NOMO-1 (cell line): ENCODE data around the gene GGTA1.
"Not testable (repeated sequence)": the region's sequence is repeated elsewhere in the genome, so short reads cannot be mapped to it uniquely, and the experiment has no call there.

Experiments
- DNase-seq, 2 experiments: peaks; one replicate each; lab custom pipeline; 2025; ENCODE audit not compliant: unreplicated experiment in 2 of 2; lab: John Stamatoyannopoulos, UW

Gene GGTA1

DNA sequence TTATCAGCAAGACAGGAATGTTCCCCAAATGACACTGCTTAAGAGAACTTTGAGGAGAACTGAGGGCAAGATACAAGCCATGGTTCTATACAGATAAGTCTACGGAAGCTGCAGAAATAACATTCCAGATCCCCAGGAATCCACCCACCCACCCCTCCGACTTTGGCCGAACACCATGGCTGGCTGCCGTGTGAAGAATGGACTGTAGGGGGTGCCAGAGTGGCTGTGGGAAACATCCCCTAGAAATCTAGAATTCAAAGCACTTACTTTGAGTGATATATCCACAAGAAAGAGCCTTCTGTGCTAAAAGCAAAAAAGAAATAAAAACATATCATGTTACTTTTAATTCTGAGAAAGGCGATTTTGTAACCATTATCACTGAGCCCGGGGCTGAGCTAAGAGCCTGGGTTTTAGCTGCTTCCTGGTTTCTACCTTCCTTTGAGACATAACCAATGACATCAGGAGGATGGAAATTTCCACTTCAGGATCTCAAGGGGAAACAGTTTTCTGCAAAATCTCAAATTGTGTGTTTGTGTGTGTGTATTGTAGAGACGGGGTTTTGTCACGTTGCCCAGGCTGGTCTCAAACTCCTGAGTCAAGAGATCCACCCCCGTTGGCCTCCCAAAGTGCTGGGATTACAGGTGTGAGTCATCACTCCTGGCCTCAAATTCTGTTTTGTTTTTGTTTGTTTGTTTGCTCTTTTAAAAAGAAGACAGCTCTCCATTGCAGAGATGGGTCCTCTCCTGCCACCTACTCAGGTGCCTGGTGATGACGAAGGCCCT is 36.4 kb downstream of the GGTA1 start:
- DNase-seq = peak; percentile 13 to 23

GRCh38 chr9:121459513-121459912 is 40.1 kb downstream of the GGTA1 start:
- DNase-seq = no peak

DNA sequence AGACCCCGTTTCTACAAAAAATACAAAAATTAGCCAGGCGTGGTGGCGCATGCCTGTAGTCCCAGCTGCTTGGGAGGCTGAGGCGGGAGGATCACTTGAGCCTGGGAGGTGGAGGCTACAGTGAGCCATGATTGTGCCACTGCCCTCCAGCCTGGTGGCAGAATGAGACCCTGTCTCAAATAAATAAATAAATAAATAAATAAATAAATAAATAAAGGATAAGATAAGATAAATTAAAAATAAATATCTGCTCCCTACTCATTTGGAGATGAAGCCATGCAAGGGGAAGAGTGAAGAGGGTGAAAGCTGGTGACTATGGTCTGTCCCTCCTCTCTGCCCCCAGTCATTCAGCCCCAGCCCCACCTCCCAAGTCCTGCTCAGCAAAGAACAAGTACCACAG is 41.2 kb downstream of the GGTA1 start:
- not testable (repeated sequence) for DNase-seq

DNA sequence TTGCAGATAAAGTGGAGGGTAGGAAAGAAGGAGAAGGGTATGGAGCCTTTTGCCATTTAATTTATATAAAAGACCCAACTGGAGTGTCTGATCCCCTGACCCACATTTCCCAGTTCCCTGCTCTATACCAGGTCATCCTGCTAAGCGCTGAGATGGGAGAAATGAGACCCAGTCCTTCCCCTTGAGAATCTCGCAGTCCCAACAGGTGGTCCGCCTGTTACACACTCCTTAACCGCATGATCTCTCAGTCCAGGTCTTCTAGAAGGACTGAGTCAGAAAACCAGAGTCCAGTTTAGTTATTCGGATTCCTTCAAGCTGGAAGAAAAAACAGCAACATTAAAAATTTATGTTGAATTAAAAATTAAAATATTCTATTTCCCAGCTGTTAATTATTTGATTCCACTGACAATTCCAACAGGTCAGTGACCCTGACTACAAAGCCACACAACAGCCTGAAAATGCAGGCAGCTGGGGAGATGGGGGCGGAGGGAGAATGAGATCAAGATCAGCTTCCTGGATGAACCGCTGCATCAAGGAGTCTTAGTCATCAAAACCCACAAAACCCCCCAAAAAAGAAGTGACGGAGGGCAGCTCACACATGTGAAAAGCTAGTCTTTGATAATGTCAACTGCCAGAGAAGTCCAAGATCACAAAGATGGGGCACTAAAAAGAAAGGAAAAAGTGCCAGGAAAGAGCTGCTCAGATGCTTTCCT is 44.0 kb downstream of the GGTA1 start:
- DNase-seq = no peak

GRCh38 chr9:121454972-121455371 is 44.7 kb downstream of the GGTA1 start:
- DNase-seq = no peak

DNA sequence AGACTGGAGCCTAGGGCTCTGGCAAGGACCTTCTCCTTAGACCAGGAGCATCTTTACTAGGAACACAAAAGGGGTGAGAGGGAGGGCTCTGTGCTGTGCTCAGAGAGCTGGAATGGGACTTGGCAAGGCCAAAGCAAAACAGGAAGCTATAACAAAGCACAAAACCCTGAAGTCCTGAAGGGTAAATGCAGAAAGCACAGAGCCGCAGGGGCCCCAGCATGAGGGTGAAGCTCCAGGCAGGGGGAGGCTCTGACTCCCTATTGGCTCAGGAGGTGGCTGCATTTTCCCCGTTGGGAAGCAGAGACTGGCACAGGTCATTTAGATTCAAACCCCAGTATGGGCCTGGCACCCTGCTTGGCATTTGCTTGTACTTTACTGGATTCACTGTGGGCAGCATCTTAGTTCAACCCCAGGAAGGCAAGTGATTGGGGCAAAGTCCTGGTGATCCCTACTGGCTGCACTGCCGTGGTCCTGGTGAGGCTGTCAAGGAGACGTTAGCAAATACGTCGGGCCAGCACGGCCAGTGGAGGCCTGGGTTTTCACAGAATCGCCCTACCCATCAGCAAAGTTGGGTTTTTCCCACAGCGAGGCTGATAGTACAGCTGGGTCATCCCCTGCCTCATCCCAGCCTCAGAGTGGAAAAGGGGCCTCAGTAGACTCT is 46.3 kb downstream of the GGTA1 start:
- no peak for DNase-seq

DNA sequence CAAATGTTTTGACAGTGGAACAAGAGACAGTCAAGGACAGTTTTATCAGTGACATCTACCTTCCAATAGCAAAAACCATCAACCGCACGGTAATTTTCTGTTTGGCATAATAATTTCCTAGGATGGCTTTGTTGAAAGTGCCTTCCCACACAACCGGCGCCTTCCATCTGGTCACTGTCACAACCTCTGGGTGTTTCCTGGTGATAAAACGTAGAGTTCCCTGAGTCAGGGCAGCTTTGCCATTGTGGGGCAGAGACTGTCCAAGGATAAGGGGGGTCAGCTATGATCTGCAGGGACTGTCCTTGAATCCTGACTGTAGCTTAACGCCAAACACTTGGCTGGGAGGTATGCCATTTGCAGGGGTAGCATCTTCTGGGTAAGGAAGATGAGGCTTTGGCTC is 47.6 kb downstream of the GGTA1 start:
- DNase-seq = no peak

DNA sequence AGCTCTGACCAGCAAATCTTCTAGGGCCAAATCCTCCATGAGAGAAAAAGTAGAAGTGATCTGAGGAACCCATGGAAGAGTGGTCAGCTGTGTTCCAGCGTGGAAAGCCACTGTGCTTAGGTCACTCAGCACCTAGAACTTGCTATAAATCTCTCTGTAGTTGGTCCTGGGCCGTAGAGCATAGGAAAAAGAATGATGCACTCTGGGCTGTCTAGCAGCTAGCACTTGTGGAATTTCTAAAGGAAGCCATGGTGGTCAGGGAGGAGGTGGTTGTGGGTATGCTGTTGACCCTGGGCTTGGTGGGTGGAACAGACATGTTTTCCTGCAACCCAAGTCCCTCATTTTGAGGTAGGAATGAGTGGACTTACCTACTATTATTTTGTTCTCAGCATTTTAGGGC is 48.1 kb downstream of the GGTA1 start:
- DNase-seq = no peak

DNA sequence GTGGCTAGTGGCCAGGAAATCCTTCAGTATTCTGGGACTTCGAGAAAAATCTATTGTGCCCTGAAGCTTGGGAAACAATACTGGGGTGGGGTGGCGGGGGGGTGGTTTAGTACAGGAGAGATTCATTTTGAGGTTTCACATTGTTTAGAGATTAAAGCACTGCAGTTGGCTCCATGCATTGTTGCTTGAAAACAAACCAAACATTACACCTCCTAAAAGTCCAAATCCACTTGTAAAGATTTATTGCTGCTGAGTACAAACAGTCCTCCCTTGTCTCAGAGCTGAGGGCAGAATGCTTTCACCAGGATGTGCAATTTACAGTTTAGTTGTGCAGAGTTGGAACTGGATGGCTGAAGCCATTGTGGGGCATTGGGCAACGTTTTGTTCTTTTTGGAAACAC is 49.4 kb downstream of the GGTA1 start:
- no peak for DNase-seq

GRCh38 chr9:121449786-121450185 is 49.9 kb downstream of the GGTA1 start:
- no peak for DNase-seq

GRCh38 chr9:121447321-121447834 is 52.3 kb downstream of the GGTA1 start:
- DNase-seq = no peak

DNA sequence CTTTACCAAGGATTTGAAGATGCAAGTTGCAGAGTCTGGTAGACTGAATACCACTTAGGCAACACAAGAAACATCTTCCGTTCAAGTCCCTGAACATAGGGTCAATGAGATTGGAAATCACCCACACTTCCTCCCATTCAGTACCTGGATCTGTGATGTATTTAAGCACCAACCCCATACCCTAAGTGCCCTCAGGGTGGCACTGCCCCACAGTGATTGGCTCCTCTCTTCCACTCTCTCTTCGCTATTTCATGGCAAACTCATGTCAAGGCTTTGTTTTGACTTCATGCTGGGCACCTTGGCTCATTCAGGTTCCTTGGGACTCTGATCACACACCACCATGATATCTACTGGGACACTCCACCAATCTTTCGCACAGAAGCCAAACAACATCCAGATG is 53.7 kb downstream of the GGTA1 start:
- no peak for DNase-seq

- peak in 1 of 2 experiments; percentile 12 for DNase-seq
Observed at GRCh38 chr9:121443981-121444380, 55.7 kb downstream of the GGTA1 start.

DNA sequence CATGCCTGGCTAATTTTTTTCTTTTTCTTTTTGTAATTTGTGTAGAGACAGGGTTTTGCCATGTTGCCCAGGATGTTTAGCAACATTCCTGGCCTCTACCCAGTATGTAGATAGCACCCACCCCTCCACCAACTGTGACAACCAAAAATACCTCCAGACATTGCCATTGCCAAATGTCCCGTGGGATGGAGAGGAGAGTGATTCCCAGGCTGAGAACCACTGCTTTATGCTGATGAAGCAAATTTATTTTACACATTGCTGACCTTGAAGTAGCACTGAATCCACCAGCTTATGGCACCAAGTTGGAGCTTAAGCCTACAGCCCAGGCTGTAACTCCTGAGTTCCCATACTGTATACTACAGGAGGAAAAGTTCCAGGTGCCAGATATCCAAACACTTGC is 58.5 kb downstream of the GGTA1 start:
- no peak for DNase-seq

GRCh38 chr9:121439711-121440664 is 59.7 kb downstream of the GGTA1 start:
- DNase-seq = no peak

GRCh38 chr9:121439016-121439415 is 60.6 kb downstream of the GGTA1 start:
- no peak for DNase-seq

DNA sequence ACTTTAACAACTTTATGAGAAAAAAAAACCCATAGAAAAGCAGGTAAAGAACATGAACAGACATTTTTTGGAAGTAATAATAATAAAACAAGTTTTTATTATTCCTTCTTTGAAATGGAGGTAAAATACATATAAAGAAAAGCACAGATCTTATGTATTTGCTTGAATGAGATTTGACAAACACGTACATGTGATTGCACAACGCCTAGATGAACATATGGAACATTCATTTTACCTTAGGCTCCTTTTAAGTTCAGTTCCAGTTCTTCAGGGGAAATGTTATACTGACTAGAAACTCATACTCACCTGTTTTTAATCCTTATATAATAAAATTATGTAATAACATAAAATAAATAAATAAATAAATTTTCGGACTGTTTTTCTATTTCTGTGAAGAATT is 61.8 kb downstream of the GGTA1 start:
- DNase-seq = no peak

DNA sequence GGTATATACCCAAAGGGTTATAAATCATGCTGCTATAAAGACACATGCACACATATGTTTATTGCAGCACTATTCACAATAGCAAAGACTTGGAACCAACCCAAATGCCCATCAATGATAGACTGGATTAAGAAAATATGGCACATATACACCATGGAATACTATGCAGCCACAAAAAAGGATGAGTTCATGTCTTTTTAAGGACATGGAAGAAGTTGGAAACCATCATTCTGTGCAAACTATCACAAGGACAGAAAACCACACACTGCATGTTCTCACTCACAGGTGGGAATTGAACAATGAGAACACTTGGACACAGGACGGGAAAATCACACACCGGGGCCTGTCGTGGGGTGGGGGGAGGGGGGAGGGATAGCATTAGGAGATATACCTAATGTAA is 62.6 kb downstream of the GGTA1 start:
- not testable (repeated sequence) for DNase-seq

- DNase-seq = no peak
Observed at GRCh38 chr9:121434969-121435368, 64.7 kb downstream of the GGTA1 start.

DNA sequence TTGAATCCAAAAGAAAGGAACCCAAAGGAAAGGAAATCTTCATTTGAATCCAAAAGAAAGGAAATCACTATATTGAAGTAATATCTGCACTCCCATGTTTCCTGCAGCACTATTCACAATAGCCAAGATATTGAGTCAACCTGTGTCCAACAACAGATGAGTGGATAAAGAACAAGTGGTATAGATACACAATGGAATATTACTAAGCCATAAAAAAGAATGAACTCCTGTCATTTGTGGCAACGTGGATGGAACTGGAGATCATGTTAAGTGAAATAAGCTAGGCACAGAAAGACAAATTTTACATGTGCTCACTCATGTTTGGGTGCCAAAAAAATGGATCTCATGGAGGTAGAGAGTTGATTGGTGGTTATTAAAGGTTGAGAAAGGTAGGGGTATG is 71.7 kb downstream of the GGTA1 start:
- DNase-seq = no peak
